Stimulated activated effector memory CD8-positive, alpha-beta T cell treated with anti-CD3 and anti-CD28 coated beads, Interleukin-12 subunit alpha, Interleukin-12 subunit beta, amount 100 ng/mL, for 72 hours (primary cell): ENCODE measurements around the gene TNS2.

Experiments used
- ATAC-seq: fragments of 150-1000 bp; cut with Tn5 transposase; 2 replicates; pipeline ENCODE4 v1.10.0; 2021
- DNase-seq, 2 donors: peaks; one replicate each; pipeline ENCODE4 v3.0.0; 2021 to 2022; ENCODE audit warnings: low spot score in 2 of 2
- H3K27ac Mint-ChIP-seq: one replicate; pipeline ENCODE4 v1.8.0; 2022; ENCODE audit warnings: mild to moderate bottlenecking, mixed read lengths
- H3K36me3 Mint-ChIP-seq: one replicate; pipeline ENCODE4 v1.8.0; 2022; ENCODE audit warnings: mild to moderate bottlenecking, mixed read lengths
- H3K4me1 Mint-ChIP-seq: one replicate; pipeline ENCODE4 v1.8.0; 2022; ENCODE audit warnings: mixed read lengths
- H3K4me3 Mint-ChIP-seq: one replicate; pipeline ENCODE4 v1.8.0; 2022; ENCODE audit warnings: mild to moderate bottlenecking, mixed read lengths
- H3K9me3 Mint-ChIP-seq: one replicate; pipeline ENCODE4 v1.8.0; 2022; ENCODE audit warnings: mixed read lengths

The TNS2 gene

DNA sequence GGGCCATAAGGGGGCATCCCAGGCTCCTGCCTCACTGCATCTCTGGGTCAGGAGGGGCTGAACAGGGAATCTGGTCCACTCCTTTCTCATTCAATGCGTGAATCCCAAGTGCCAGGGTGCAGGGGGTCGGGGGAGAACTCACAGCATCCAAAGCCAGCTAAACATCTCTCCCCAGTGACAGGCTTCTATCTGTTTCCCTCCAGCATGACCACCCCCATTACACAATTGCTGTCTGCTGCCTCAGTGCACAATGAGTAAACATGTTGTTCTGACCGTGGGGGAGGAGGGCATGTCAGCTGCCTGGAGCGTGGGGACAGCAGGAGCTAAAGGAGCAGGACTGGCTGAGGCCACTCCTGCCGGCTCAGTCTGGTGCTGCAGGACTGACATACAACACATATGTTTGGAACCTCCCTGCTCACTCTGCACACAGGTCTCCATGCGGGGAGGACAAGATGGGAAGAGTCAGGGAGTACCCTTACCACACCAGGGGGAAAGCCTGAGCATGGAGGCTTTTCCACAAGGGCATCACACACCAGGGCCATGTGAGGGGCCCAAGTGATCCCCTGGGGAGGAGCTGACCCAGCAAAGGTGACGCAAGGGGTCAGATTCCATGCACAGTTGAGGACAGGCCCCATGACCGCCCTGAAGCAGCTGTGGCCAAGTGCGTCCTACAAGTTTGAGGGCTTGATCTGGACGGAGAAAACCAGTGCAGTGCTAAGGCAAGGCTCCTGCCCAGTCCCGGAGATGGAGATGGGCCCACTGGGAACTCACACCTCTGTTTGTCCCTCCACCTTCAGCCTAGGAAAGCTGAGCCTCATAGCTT is 1.4 kb downstream of the TNS2 start:
- Mint-ChIP-seq H3K27ac (no peak overlapping the region), H3K4me1 (peaks cover 55% of the 10 kb centered on the region), H3K36me3 (peaks cover 12% of the 10 kb centered on the region), H3K4me3 (no peak overlapping the region), H3K9me3 (no peaks in the 10 kb centered on the region)
- DNase-seq: no peak
- ATAC-seq: no peak

DNA sequence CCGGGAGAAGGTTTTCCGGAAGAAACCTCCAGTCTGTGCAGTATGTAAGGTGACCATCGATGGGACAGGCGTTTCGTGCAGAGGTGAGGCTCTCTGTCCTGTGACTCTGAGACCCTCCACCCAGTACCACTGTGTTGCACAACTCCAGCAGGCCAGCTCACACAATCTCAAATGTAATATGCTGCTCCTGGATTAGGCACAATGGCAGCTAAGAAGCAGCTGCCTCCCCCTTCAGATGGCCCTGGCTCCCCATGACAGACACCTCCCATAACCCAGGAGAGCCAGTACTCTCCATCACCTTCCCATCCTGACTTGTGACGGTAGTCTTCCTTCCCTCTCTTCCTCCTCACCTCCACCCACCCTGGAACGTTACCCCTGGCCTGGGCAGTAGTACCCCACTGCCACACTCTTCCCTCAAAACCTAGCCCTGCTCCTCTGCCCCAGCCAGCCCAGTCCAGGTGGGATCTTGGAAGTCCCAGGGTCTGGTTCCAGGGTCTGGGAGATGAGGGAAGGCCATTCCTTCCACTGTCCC is 2.1 kb downstream of the TNS2 start:
- Mint-ChIP-seq H3K9me3 (no peaks in the 10 kb centered on the region), H3K36me3 (peaks cover 12% of the 10 kb centered on the region)
- no peak for ATAC-seq

DNA sequence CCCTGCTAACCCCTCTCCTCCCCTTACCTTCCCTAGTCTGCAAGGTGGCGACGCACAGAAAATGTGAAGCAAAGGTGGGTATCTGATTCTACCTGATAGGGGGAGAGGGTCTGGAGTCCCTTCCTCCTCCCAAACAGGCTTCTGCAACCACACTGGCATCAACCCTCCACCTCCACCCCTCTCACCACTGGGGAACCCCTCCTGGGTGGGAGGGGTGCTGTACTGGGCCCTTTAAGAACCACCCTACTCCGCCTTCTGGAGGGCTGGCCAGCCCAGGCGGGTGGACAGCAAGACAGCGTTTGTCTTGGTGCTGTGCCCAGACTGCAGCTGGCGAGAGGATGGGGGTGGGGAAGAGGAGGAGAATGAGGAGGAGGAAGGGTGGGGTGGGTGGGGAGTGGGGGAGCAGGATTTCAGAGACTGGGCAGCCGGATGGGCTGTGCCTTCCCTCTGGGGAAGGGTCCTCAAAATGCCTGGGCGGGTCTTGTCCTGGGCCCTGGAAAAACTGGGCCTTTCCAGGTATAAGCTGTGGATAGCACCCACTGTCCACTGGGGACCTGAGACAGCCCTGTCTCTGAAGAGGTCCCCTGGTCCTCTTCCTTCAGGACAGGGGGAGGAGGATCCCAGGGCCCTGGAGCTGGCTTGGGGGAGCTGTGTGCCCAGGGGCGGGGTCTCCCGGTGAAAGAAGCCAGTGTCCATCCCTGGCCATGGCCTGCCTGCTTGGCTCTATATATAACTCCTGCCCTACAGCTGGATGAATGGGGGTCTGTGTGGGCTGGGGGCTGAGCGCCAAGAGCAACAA is 2.8 kb downstream of the TNS2 start:
- no peak overlapping the region for H3K4me3 Mint-ChIP-seq
- H3K9me3 Mint-ChIP-seq: no peaks in the 10 kb centered on the region
- no peak overlapping the region for H3K27ac Mint-ChIP-seq
- no peak for DNase-seq
- H3K36me3 Mint-ChIP-seq: peaks cover 10% of the 10 kb centered on the region
- ATAC-seq: no peak
- peaks cover 47% of the 10 kb centered on the region for H3K4me1 Mint-ChIP-seq

More for the DNA sequence above, 2.1 kb downstream of the TNS2 start:
- no peak overlapping the region for H3K4me3 Mint-ChIP-seq
- H3K4me1 Mint-ChIP-seq: peaks cover 48% of the 10 kb centered on the region
- no peak for DNase-seq
- no peak overlapping the region for H3K27ac Mint-ChIP-seq

DNA sequence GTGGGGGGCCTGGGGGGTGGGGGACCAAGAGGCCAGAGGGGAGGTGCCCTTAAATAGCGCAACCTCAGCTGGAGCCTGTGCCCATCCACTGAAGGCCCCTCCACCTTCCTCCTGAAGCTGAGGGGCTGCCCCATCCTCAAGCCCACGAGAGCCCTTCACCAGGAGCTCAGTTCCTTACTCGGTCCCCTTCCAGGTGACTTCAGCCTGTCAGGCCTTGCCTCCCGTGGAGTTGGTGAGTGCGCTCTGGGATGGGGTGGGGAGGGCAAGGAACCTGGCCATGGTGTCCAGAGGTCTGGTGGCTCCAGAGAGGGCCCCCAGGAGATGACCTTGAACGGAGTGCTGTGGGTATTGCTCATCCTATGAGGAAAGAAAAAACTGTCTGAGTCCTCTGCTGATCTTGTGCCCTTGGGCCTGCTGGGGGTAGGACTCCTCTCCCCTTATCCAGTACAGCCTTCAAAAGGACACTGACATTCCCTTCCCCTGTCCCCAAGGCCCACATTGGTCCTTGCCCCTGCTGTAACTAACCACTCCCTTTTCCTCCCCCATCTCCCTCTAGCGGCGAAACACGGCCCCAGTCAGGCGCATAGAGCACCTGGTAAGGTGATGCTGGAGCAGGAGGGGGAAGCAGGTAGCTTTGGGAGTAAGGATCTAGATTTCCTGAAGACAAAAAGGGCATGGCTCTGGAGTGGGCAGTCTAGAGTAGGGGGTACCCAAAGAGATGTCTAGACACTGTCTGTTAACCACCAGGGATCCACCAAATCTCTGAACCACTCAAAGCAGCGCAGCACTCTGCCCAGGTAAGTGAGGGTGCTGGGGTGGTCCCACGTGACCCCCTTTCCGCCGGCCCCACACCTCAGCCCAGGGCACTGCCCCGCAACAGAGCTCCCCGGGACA is 3.6 kb downstream of the TNS2 start:
- Mint-ChIP-seq H3K36me3 (peaks cover 6% of the 10 kb centered on the region), H3K27ac (peak overlapping the region; percentile 90), H3K9me3 (no peaks in the 10 kb centered on the region), H3K4me1 (peaks cover 41% of the 10 kb centered on the region), H3K4me3 (peak overlapping the region; percentile 89)
- ATAC-seq: peak; percentile 4
- DNase-seq: peak in 1 of 2 donors; percentile 70

DNA sequence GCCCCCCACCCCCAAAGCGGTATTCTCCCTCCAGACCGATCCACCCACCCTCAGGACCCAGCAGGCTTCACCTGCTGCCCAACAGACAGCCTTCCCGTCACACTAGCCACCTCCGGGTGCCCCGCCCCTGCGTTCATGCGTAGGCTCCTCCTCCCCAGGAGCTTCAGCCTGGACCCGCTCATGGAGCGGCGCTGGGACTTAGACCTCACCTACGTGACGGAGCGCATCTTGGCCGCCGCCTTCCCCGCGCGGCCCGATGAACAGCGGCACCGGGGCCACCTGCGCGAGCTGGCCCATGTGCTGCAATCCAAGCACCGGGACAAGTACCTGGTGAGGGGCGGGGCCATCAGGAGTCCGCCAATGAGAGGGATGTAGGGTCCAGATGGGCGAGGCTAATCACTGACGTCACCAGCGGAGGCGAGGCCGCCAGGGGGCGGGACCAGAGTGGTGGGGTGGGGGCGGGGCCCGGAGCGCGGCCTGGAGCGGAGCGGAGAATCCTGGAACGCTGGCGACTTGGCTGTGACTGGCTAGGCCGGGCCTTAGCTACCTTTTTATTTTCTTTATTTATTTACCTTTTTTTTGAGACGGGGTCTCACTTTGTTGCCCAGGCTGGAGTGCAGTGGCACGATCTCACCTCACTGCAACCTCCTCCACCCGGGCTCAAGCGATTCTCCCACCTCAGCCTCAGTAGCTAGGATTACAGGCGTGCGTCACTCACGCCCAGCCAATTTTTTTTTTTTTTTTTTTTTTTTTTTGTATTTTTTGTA is 4.4 kb downstream of the TNS2 start:
- no peaks in the 10 kb centered on the region for H3K9me3 Mint-ChIP-seq
- H3K27ac Mint-ChIP-seq: peak overlapping the region; percentile 90
- H3K4me1 Mint-ChIP-seq: peaks cover 33% of the 10 kb centered on the region
- ATAC-seq (peak; percentile 92), DNase-seq (peak; percentile 85 to 96)
- peaks cover 6% of the 10 kb centered on the region for H3K36me3 Mint-ChIP-seq
- H3K4me3 Mint-ChIP-seq: peak overlapping the region; percentile 89

DNA sequence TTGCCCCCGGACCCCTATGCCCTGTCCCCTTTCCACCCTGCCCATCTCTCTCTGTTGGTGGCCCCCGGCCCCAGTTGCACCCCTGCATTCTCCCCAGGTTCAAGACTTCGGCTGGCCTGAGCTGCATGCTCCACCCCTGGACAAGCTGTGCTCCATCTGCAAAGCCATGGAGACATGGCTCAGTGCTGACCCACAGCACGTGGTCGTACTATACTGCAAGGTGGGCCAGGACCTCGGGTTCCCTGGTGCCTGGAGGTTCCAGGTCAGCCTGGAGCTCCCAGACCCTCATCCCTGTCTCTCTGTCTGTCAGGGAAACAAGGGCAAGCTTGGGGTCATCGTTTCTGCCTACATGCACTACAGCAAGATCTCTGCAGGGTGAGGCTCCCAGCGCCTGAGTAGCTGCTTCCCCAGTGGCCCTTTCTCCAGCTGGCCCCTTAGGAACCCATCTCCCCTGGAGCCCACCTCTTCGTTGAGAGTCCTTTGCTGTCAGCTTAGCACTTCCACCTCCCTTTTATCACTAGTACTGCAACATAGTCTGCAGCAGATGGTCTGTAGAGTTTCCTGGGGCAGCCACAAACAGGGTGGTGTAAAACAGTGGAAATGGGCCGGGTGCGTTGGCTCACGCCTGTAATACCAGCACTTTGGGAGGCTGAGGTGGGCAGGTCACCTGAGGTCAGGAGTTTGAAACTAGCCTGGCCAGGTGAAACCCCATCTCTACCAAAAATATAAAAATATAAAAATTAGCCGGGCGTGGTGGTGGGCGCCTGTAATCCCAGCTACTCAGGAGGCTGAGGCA is 5.8 kb downstream of the TNS2 start:
- H3K4me3 Mint-ChIP-seq: peak overlapping the region; percentile 89
- H3K4me1 Mint-ChIP-seq: peaks cover 29% of the 10 kb centered on the region
- no peak for DNase-seq

DNA sequence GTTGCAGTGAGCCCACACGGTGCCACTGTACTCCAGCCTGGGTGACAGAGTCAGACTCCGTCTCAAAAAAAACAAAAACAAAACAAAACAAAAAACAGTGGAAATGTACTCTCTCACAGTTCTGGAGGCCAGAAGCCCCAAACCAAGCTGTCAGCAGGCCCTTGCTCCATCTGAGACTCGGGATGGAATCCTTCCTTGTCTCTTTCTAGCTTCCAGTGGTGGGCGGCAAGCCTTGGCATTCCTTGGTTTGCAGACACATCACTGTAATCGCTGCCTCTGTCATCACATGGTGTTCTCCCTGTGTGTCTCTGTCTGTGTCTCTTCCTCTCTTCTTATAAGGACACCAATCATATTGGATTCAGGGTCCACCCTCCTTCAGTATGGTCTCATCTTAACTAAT is 6.4 kb downstream of the TNS2 start:
- H3K27ac Mint-ChIP-seq: no peak overlapping the region
- peaks cover 6% of the 10 kb centered on the region for H3K36me3 Mint-ChIP-seq
- peaks cover 23% of the 10 kb centered on the region for H3K4me1 Mint-ChIP-seq

More for the DNA sequence above, 5.8 kb downstream of the TNS2 start:
- Mint-ChIP-seq H3K9me3 (no peaks in the 10 kb centered on the region), H3K27ac (no peak overlapping the region), H3K36me3 (peaks cover 6% of the 10 kb centered on the region)
- ATAC-seq: no peak

DNA sequence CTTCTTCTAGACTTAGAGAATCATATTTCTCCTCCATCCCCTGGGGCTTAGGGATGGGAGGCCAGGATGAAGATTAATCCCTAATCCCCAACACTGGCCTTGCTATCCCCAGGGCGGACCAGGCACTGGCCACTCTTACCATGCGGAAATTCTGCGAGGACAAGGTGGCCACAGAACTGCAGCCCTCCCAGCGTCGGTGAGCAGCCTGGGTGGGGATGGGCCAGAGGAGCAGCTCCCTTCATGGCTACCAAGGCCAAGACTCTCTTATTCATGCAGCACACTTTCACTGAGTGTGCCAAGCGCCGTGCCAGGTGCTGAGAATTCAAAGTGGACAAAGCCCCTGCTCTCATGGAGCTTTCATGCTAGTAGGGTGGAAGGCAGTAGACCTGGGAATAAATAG is 7.0 kb downstream of the TNS2 start:
- Mint-ChIP-seq H3K9me3 (no peaks in the 10 kb centered on the region), H3K36me3 (peaks cover 7% of the 10 kb centered on the region), H3K27ac (no peak overlapping the region), H3K4me3 (no peak overlapping the region), H3K4me1 (peaks cover 22% of the 10 kb centered on the region)
- ATAC-seq: no peak
- DNase-seq: no peak

More for the DNA sequence above, 6.4 kb downstream of the TNS2 start:
- no peak overlapping the region for H3K4me3 Mint-ChIP-seq
- ATAC-seq: no peak
- H3K9me3 Mint-ChIP-seq: no peaks in the 10 kb centered on the region
- DNase-seq: no peak

DNA sequence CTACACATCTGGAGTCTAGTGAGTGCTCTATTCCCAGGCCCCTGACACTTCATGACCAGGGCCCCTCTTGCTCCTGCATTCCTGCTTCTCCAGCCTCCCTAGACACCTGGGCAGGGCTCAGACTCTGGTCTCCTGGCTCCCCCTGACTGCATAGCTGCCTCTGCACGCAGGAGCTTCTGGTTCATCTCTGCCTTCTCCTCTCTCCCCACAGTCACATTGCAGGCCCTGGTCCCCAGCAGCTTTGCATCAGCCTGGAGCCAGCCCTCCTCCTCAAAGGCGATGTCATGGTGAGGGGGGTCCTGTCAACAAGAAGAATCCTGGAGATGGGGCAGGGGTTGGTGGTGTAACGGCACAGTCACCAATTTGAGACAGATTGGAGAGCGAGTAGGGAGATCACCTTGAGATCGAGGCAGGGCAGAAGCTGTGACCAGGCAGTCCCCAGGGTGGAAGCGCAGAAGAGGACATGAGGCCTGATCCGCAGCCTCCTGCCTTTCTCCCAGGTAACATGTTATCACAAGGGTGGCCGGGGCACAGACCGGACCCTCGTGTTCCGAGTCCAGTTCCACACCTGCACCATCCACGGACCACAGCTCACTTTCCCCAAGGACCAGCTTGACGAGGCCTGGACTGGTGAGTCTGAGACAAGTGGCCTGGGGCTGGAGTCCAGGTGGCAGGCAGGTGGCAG is 8.1 kb downstream of the TNS2 start:
- DNase-seq: no peak
- H3K36me3 Mint-ChIP-seq: peaks cover 14% of the 10 kb centered on the region
- no peak overlapping the region for H3K4me3 Mint-ChIP-seq
- H3K9me3 Mint-ChIP-seq: no peaks in the 10 kb centered on the region
- peaks cover 17% of the 10 kb centered on the region for H3K4me1 Mint-ChIP-seq
- no peak for ATAC-seq
- peak overlapping the region; percentile 3 for H3K27ac Mint-ChIP-seq

DNA sequence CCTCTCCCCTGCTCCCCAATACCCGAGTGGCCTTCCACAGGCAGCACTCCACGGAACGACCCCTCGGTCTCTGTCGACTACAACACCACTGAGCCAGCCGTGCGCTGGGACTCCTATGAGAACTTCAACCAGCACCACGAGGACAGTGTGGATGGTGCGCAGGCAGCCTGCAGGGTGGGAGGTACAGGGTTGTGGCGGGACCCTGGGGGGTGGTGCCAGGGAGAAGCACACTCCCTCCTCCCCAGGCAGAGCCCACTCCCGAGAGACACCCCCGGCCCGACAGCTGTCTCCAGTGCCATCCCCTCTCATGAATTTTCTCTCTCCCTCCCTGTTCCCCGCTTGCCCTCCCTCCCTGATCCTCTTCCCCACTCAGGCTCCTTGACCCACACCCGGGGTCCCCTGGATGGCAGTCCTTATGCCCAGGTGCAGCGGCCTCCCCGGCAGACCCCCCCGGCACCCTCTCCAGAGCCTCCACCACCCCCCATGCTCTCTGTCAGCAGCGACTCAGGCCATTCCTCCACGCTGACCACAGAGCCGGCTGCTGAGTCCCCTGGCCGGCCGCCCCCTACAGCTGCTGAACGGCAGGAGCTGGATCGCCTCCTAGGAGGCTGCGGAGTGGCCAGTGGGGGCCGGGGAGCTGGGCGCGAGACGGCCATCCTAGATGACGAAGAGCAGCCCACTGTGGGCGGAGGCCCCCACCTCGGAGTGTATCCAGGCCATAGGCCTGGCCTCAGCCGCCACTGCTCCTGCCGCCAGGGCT is 9.0 kb downstream of the TNS2 start:
- peaks cover 18% of the 10 kb centered on the region for H3K36me3 Mint-ChIP-seq
- no peaks in the 10 kb centered on the region for H3K9me3 Mint-ChIP-seq
- no peak for ATAC-seq
- no peak overlapping the region for H3K4me3 Mint-ChIP-seq
- DNase-seq: no peak
- H3K27ac Mint-ChIP-seq: no peak overlapping the region
- peaks cover 13% of the 10 kb centered on the region for H3K4me1 Mint-ChIP-seq

DNA sequence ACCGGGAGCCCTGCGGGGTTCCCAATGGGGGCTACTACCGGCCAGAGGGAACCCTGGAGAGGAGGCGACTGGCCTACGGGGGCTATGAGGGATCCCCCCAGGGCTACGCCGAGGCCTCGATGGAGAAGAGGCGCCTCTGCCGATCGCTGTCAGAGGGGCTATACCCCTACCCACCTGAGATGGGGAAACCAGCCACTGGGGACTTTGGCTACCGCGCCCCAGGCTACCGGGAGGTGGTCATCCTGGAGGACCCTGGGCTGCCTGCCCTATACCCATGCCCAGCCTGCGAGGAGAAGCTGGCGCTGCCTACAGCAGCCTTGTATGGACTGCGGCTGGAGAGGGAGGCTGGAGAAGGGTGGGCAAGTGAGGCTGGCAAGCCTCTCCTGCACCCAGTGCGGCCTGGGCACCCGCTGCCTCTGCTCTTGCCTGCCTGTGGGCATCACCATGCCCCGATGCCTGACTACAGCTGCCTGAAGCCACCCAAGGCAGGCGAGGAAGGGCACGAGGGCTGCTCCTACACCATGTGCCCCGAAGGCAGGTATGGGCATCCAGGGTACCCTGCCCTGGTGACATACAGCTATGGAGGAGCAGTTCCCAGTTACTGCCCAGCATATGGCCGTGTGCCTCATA is 9.7 kb downstream of the TNS2 start:
- ATAC-seq (no peak), DNase-seq (no peak)
- peaks cover 7% of the 10 kb centered on the region for H3K4me1 Mint-ChIP-seq
- no peaks in the 10 kb centered on the region for H3K9me3 Mint-ChIP-seq
- H3K27ac Mint-ChIP-seq: no peak overlapping the region
- H3K4me3 Mint-ChIP-seq: no peak overlapping the region
- H3K36me3 Mint-ChIP-seq: peaks cover 17% of the 10 kb centered on the region

DNA sequence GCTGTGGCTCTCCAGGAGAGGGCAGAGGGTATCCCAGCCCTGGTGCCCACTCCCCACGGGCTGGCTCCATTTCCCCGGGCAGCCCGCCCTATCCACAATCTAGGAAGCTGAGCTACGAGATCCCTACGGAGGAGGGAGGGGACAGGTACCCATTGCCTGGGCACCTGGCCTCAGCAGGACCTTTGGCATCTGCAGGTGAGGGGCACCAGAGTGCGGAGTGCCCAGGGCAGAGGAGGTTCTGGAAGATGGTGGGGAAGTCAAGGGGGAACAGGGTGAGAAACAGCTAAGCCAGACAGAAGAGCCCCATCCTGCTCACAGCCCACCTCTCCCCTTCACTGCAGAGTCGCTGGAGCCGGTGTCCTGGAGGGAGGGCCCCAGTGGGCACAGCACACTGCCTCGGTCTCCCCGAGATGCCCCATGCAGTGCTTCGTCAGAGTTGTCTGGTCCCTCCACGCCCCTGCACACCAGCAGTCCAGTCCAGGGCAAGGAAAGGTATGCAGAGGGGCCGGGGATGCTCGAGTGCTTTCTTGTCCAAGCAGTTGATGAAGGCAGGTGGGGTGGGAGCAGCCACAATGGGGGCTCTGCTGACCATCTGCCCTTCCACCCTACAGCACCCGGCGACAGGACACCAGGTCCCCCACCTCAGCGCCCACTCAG is 10.3 kb downstream of the TNS2 start:
- no peak for DNase-seq
- Mint-ChIP-seq H3K27ac (peak overlapping the region; percentile 67), H3K36me3 (peaks cover 23% of the 10 kb centered on the region), H3K4me1 (peaks cover 12% of the 10 kb centered on the region), H3K4me3 (no peak overlapping the region), H3K9me3 (no peaks in the 10 kb centered on the region)
- ATAC-seq: no peak
